Parathyroid adenoma (tissue), 2 donors: ENCODE data around the gene ISX.

Experiments used
- H2AFZ ChIP-seq: fragments of 300-600 bp; sonication (generic); one replicate; pipeline ENCODE4 v1.7.0; 2017; ENCODE audit warnings: antibody characterized with exemption, mild to moderate bottlenecking
- H3K27ac ChIP-seq: fragments of 300-600 bp; sonication (generic); one replicate; pipeline ENCODE4 v1.7.0; 2017
- H3K27me3 ChIP-seq: fragments of 300-600 bp; sonication (generic); one replicate; pipeline ENCODE4 v1.7.0; 2017; ENCODE audit warnings: low read length; ENCODE audit not compliant: control insufficient read depth, insufficient read depth
- H3K36me3 ChIP-seq: fragments of 300-600 bp; sonication (generic); one replicate; pipeline ENCODE4 v1.7.0; 2017; ENCODE audit warnings: low read length; ENCODE audit not compliant: control insufficient read depth, insufficient read depth
- H3K4me1 ChIP-seq: fragments of 300-600 bp; sonication (generic); one replicate; pipeline ENCODE4 v1.7.0; 2017; ENCODE audit warnings: control low read depth
- H3K4me2 ChIP-seq: fragments of 300-600 bp; sonication (generic); one replicate; pipeline ENCODE4 v1.7.0; 2017; ENCODE audit warnings: low read length
- H3K4me3 ChIP-seq: fragments of 300-600 bp; sonication (generic); one replicate; pipeline ENCODE4 v1.7.0; 2017; ENCODE audit warnings: low read depth, low read length
- H3K79me2 ChIP-seq: fragments of 300-600 bp; sonication (generic); one replicate; pipeline ENCODE4 v1.7.0; 2017; ENCODE audit warnings: control low read depth
- H3K9ac ChIP-seq: fragments of 300-600 bp; sonication (generic); one replicate; pipeline ENCODE4 v1.7.0; 2017; ENCODE audit warnings: mild to moderate bottlenecking
- H3K9me3 ChIP-seq: fragments of 300-600 bp; sonication (generic); one replicate; pipeline ENCODE4 v1.7.0; 2017; ENCODE audit warnings: low read length; ENCODE audit not compliant: control insufficient read depth
- TF ChIP-seq, protein P1 (sequence below): fragments of 300-600 bp; sonication (generic); IDR thresholded peaks from one replicate; pipeline ENCODE4 v1.7.0; 2017; ENCODE audit warnings: antibody characterized with exemption, mild to moderate bottlenecking
- donor health status: primary hyperparathyroidism.

The ISX gene

GRCh38 chr22:35116269-35116668, 50.3 kb downstream of the ISX start:
- Histone ChIP-seq H3K4me1 (no peaks in the 10 kb centered on the region), H3K9ac (no peak overlapping the region), H3K36me3 (no peaks in the 10 kb centered on the region), H2AFZ (no peak overlapping the region), H3K79me2 (no peaks in the 10 kb centered on the region), H3K4me2 (no peak overlapping the region), H3K9me3 (no peaks in the 10 kb centered on the region), H3K27ac (no peak overlapping the region), H3K4me3 (no peak overlapping the region), H3K27me3 (no peaks in the 10 kb centered on the region)
- TF ChIP-seq, protein P1, sequence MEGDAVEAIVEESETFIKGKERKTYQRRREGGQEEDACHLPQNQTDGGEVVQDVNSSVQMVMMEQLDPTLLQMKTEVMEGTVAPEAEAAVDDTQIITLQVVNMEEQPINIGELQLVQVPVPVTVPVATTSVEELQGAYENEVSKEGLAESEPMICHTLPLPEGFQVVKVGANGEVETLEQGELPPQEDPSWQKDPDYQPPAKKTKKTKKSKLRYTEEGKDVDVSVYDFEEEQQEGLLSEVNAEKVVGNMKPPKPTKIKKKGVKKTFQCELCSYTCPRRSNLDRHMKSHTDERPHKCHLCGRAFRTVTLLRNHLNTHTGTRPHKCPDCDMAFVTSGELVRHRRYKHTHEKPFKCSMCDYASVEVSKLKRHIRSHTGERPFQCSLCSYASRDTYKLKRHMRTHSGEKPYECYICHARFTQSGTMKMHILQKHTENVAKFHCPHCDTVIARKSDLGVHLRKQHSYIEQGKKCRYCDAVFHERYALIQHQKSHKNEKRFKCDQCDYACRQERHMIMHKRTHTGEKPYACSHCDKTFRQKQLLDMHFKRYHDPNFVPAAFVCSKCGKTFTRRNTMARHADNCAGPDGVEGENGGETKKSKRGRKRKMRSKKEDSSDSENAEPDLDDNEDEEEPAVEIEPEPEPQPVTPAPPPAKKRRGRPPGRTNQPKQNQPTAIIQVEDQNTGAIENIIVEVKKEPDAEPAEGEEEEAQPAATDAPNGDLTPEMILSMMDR, result no peak

DNA sequence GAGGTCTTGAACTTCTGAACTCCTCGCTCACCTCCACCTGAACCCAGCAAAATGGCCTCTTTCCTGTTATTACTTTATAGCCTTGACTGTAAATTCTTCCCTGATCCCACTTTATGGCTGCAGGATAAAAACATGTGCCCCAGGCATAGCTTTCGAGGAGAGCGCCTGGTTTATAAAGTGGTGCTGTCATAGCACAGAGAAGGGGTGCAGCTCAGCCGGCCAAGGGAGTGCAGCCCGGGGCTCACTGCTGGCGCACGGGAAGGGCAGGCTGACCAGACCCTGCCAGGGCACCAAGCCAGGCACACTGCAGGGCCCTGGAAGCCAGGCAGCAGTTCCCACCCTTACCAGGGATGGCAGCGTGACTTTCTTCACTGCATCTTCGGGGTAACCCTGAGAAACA, 50.9 kb downstream of the ISX start:
- Histone ChIP-seq H3K4me2 (no peak overlapping the region), H3K27me3 (no peaks in the 10 kb centered on the region), H3K4me3 (no peak overlapping the region), H3K4me1 (no peaks in the 10 kb centered on the region), H3K36me3 (no peaks in the 10 kb centered on the region), H3K9ac (no peak overlapping the region), H2AFZ (no peak overlapping the region), H3K9me3 (no peaks in the 10 kb centered on the region), H3K79me2 (no peaks in the 10 kb centered on the region), H3K27ac (no peak overlapping the region)
- TF ChIP-seq, protein P1, result no peak

- no peaks in the 10 kb centered on the region for H3K79me2 ChIP-seq
- H2AFZ ChIP-seq, result no peak overlapping the region
- H3K36me3 ChIP-seq, result no peaks in the 10 kb centered on the region
- H3K4me3 ChIP-seq, result no peak overlapping the region
- TF ChIP-seq, protein P1, result no peak
- H3K27ac ChIP-seq, result no peak overlapping the region
- H3K4me1 ChIP-seq, result no peaks in the 10 kb centered on the region
- H3K9ac ChIP-seq, result no peak overlapping the region
- no peak overlapping the region for H3K4me2 ChIP-seq
- no peaks in the 10 kb centered on the region for H3K27me3 ChIP-seq
- no peaks in the 10 kb centered on the region for H3K9me3 ChIP-seq
Observed at GRCh38 chr22:35119494-35119893, 53.5 kb downstream of the ISX start.

- Histone ChIP-seq H3K79me2 (no peaks in the 10 kb centered on the region), H3K4me1 (no peaks in the 10 kb centered on the region), H3K4me3 (no peak overlapping the region), H3K9me3 (no peaks in the 10 kb centered on the region), H3K4me2 (no peak overlapping the region), H2AFZ (no peak overlapping the region), H3K27me3 (no peaks in the 10 kb centered on the region), H3K27ac (no peak overlapping the region), H3K36me3 (no peaks in the 10 kb centered on the region), H3K9ac (no peak overlapping the region)
- TF ChIP-seq, protein P1, result no peak
Observed at GRCh38 chr22:35124691-35125219, 58.8 kb downstream of the ISX start.

DNA sequence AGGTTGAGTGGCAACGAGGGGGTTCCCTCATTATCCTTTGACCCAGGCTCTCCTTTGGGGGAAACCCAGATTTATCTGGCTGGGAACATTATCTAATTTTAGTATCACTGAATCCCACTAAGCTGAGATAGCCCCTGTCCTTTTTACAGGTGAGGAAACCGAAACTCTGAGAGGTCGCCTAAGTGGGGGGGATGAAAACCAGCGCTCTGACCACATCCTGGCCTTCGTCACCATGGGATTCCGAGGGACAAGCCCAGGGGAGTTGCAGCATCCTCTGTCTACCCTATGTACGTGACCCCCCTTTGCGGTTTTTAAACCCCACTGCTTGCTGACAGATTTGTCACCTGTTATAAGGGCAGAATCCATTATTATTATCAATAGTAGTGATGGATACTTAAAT, 61.0 kb downstream of the ISX start:
- no peak overlapping the region for H3K4me2 ChIP-seq
- no peak overlapping the region for H3K27ac ChIP-seq
- H2AFZ ChIP-seq, result no peak overlapping the region
- H3K79me2 ChIP-seq, result no peaks in the 10 kb centered on the region
- H3K27me3 ChIP-seq, result no peaks in the 10 kb centered on the region
- H3K9me3 ChIP-seq, result no peaks in the 10 kb centered on the region
- no peak overlapping the region for H3K9ac ChIP-seq
- H3K4me3 ChIP-seq, result no peak overlapping the region
- H3K36me3 ChIP-seq, result no peaks in the 10 kb centered on the region
- TF ChIP-seq, protein P1, result no peak
- H3K4me1 ChIP-seq, result no peaks in the 10 kb centered on the region
